Kidney epithelial cell (primary cell): ENCODE data around the gene FHOD3. TPM values are rescaled to one million over a fixed set of nuclear protein-coding genes. Genes with fewer than 3 reads are reported as not detected.

Experiments used
- DNase-seq: peaks from one replicate; pipeline ENCODE4 v3.0.0-alpha.2; 2010; ENCODE audit warnings: low read depth
- H3K27me3 ChIP-seq: 2 replicates; pipeline ENCODE4 v1.6.0; 2011; ENCODE audit warnings: low read length; ENCODE audit not compliant: control insufficient read depth, insufficient read depth
- H3K36me3 ChIP-seq: 2 replicates; pipeline ENCODE4 v1.5.1; 2011; ENCODE audit warnings: low read length; ENCODE audit not compliant: control insufficient read depth, insufficient read depth
- H3K4me3 ChIP-seq: 2 replicates; pipeline ENCODE4 v1.5.1; 2011; ENCODE audit warnings: low read depth, mild to moderate bottlenecking, control low read depth, low read length
- total RNA-seq: library from RNA; depleted of rRNA; stranded (reverse); fragments of >200 nt; gene quantifications from 2 replicates; pipeline ENCODE4 v1.2.3, GENCODE V29; 2015
- TF ChIP-seq, protein P1 (sequence below): IDR thresholded peaks from 2 replicates; pipeline ENCODE4 v1.5.1; 2011; ENCODE audit warnings: mild to moderate bottlenecking, moderate library complexity, low read length, control low read depth, inconsistent platforms; ENCODE audit not compliant: insufficient read depth, poor library complexity, severe bottlenecking

Gene FHOD3
- total RNA-seq, 1 donor from 2014 or later = 47.2 TPM

DNA sequence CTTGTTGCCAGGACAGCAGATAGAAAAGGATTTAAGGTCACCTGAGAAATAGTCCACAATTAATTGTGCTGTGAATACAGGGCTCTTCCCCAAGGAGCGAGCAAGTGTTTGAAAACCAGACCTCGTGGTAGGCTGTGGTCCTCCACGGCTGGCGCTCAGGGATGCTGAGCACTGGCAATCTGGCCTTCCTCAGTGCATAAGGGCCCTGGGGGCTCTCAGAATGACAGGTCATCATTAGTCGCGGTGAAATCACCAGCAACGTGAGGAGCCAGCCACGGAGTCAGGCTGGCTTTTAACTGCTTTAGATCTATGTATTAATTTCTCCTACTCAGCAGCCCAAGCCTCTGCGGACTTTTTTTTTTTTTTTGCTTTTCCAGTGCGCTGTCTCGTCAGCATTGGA, 148.5 kb downstream of the FHOD3 start:
- no peak for DNase-seq

DNA sequence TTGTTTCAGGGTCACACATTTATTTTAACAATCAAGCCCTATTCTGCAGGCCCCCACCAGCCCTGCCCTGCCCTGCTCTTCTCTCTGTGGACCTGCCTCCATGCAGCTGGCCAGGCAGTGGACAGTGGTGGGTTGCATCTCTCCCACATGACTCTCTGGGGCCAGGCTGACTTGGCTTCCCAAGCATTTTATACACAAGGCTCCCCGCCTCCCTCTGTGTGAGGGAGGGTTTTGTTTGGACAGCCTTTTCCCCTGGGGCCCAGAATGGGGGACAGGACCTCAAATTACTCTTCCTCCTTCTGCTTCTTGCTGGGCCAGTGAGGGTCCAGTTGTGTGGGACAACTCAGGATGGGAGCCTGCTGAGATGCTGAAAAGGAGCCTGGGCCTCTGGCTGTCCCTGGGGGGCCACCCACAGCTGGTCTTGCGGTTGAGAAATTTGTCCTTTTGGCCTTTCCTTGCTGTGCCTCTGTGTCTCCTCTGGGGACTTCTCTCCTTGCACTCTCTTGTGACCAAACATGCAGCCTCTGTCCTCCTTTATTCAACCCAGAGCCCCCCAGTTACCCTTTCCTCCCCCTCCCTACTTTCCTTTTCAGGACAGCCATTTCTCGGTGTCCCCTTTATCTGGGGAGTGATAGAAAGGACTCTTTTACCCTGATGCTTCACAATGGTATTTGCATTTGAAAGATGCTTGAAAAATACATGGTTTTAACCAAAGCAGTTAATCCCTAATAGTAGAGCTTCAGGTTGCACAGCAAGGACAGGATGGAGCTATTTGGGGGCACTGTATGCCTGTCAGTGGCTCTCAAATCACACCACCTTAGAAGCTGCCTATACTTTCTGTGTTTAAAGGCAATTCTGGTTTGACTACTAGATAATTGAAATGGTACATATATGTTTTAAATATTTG, 151.1 kb downstream of the FHOD3 start:
- TF ChIP-seq, protein P1, sequence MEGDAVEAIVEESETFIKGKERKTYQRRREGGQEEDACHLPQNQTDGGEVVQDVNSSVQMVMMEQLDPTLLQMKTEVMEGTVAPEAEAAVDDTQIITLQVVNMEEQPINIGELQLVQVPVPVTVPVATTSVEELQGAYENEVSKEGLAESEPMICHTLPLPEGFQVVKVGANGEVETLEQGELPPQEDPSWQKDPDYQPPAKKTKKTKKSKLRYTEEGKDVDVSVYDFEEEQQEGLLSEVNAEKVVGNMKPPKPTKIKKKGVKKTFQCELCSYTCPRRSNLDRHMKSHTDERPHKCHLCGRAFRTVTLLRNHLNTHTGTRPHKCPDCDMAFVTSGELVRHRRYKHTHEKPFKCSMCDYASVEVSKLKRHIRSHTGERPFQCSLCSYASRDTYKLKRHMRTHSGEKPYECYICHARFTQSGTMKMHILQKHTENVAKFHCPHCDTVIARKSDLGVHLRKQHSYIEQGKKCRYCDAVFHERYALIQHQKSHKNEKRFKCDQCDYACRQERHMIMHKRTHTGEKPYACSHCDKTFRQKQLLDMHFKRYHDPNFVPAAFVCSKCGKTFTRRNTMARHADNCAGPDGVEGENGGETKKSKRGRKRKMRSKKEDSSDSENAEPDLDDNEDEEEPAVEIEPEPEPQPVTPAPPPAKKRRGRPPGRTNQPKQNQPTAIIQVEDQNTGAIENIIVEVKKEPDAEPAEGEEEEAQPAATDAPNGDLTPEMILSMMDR = no peak

More for the DNA sequence above, 148.5 kb downstream of the FHOD3 start:
- TF ChIP-seq, protein P1 = no peak
- Histone ChIP-seq H3K4me3 (no peak overlapping the region), H3K36me3 (no peaks in the 10 kb centered on the region), H3K27me3 (no peaks in the 10 kb centered on the region)

DNA sequence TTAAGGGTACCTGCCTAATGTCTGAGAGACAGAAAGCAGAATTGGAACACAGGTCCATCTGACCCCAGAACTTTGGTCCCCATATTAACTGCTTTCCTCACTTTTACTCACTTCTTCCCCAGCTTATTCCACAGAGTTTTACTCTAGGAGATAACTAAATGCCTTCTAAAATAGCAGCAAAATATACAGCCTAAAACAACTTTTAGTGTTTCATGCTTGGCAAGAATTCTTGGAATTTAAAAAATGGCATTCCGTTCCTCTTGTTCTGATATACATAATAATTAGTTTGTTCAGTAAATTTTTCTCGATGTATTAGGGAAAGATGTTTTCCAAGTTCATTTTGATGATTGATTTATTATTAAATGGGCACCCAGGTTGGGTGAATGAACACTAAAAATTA, 151.9 kb downstream of the FHOD3 start:
- Histone ChIP-seq H3K36me3 (no peaks in the 10 kb centered on the region), H3K4me3 (no peak overlapping the region), H3K27me3 (no peaks in the 10 kb centered on the region)
- TF ChIP-seq, protein P1 = no peak
- no peak for DNase-seq

More for the DNA sequence above, 151.1 kb downstream of the FHOD3 start:
- Histone ChIP-seq H3K4me3 (no peak overlapping the region), H3K36me3 (no peaks in the 10 kb centered on the region), H3K27me3 (no peaks in the 10 kb centered on the region)
- no peak for DNase-seq

DNA sequence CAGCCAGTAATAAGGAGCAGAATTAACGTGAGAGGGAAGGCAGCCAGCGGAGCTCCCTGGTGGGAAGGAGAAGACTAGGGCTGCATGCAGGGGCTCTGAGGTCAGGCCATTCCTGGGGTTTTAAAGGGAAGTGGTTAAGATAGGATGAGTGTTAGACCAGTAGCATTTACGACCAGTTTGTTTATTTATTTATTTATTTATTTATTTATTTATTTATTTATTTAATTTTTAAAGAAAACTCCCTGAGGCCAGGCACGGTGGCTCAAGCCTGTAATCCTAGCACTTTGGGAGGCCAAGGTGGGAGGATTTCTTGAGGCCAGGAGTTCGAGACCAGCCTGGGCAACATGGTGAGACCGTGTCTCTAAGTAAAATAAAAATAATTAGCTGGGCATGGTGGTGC, 152.8 kb downstream of the FHOD3 start:
- H3K36me3 ChIP-seq = no peaks in the 10 kb centered on the region
- no peak for DNase-seq
- H3K4me3 ChIP-seq = no peak overlapping the region
- H3K27me3 ChIP-seq = no peaks in the 10 kb centered on the region
- TF ChIP-seq, protein P1 = no peak

- Histone ChIP-seq H3K4me3 (no peak overlapping the region), H3K27me3 (no peaks in the 10 kb centered on the region), H3K36me3 (no peaks in the 10 kb centered on the region)
- DNase-seq = no peak
- TF ChIP-seq, protein P1 = no peak
Observed at GRCh38 chr18:36451454-36452251, 154.1 kb downstream of the FHOD3 start.
